ENCODE measurements around the gene BTBD1.

GRCh38 chr15:83112956-83113299, 45.9 kb upstream of the BTBD1 start:
- TF ChIP-seq CTCF (IDR thresholded peaks at IDR 0.05; ENCODE audit: extremely low read depth in 1 of 2, insufficient read depth in 1 of 2, low read depth in 1 of 2, low read length in 2 of 2) (no peak), POLR2A (IDR thresholded peaks at IDR 0.05; ENCODE audit: low read depth, low read length) (peak; percentile 60), EZH2 (IDR thresholded peaks at IDR 0.05; ENCODE audit: borderline replicate concordance, low read depth, low read length, severe bottlenecking) (no peak), POLR2AphosphoS5 (IDR thresholded peaks at IDR 0.05; ENCODE audit: insufficient read depth, low read depth, low read length) (peak; percentile 2)
